Left colon (tissue), 2 donors: ENCODE measurements around the gene SERTM2. TPM values are rescaled to one million over a fixed set of nuclear protein-coding genes. Genes with fewer than 3 reads are reported as not detected.
"Not testable (repeated sequence)": the region's sequence is repeated elsewhere in the genome, so short reads cannot be mapped to it uniquely, and the experiment has no call there.

Source experiments
- ATAC-seq: fragments of 200-7000 bp; cut with Tn5 transposase; one replicate; pipeline ENCODE4 v1.9.1; 2020; ENCODE audit warnings: mild to moderate bottlenecking, moderate library complexity
- DNase-seq, 2 donors: peaks; one replicate each; pipeline ENCODE4 v3.0.0-alpha.2; 2020
- intact Hi-C, 2 donors: fragments of 100-400 bp; cut with DNase I in 1 of 2; cut with micrococcal nuclease in 1 of 2; formaldehyde crosslinking; loops; one replicate each; pipeline versions ENCODE4 v1.11.2 to v1.14.0; 2022; cut with DNase I, micrococcal nuclease
- total RNA-seq, 2 donors: library from RNA; stranded (reverse); fragmentation: NEBNext Ultra II Directional; extraction: Animal tissue kit (Norgen Biotek cat#: 25700); gene quantifications; one replicate each; pipeline ENCODE4 v1.2.1, GENCODE V29; 2021
- donor health status: DM: no; HTN: no; CAD: no.
- donor health status: DM: yes; HTN: yes; CAD: no.

The SERTM2 gene
- total RNA-seq, 2 donors from 2014 or later: 0.20 TPM; not detected in 1

DNA sequence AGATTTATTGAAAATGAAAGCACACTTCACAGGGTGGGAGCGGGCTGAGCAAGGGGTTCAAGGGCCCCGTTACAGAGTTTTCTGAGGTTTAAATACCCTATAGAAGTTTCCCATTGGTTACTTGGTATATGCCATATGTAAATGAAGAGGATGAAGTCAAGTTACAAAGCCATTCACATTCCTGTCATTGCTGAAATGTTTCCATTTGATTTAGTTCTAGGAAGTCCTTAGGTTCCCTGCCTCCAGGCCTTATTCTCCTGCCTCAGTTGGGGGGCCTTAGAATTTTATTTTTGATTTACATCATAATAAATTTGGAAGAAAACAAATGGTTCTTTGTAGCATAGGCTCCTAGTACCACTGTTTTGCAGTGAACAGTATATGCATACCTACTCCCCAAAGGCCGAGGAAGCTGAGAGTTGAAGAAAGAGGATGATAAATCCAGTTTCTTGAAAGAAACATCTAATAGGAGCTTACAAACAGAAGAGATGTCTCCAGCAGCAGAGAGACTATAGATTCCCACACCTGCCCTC lies 31.8 kb downstream of the SERTM2 start:
- DNase-seq (no peak), ATAC-seq (no peak)
- intact Hi-C loops: no loop called here

DNA sequence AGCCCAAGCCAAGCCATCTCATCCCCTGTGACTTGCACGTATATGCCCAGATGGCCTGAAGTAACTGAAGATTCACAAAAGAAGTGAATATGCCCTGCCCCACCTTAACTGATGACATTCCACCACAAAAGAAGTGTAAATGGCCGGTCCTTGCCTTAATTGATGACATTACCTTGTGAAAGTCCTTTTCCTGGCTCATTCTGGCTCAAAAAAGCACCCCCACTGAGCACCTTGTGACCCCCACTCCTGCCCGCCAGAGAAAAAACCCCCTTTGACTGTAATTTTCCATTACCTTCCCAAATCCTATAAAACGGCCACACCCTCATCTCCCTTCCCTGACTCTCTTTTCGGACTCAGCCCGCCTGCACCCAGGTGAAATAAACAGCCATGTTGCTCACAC lies 37.8 kb downstream of the SERTM2 start:
- ATAC-seq, intact Hi-C loops, DNase-seq: not testable (repeated sequence)

- intact Hi-C loops: no loop called here
- DNase-seq: no peak
Observed at GRCh38 chrX:111555406-111555958, 44.0 kb downstream of the SERTM2 start.

DNA sequence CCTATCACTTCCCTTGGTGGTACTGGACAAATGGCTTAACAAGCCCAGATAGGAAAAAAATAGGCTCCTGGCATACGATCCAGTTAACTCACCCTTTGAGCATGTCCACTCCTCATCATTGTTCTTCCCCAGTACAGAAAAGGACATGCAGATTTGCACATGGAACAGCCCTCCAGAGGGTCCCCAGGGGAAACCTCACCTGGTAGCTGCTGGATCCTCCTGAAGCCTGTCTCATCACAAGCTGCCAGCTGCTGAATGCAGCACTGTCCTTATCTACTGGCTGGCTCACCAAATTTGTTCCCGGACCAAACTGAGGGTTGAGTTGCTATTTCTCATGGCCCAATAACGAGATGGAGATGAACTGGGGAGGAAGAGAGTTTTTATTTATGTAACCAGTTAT lies 49.4 kb downstream of the SERTM2 start:
- ATAC-seq (no peak), DNase-seq (no peak)
- intact Hi-C loops: no loop called here

More at GRCh38 chrX:111555406-111555958, 44.0 kb downstream of the SERTM2 start:
- no peak for ATAC-seq

GRCh38 chrX:111561851-111562250 lies 50.4 kb downstream of the SERTM2 start:
- intact Hi-C loops: no loop called here
- DNase-seq: no peak
- no peak for ATAC-seq

DNA sequence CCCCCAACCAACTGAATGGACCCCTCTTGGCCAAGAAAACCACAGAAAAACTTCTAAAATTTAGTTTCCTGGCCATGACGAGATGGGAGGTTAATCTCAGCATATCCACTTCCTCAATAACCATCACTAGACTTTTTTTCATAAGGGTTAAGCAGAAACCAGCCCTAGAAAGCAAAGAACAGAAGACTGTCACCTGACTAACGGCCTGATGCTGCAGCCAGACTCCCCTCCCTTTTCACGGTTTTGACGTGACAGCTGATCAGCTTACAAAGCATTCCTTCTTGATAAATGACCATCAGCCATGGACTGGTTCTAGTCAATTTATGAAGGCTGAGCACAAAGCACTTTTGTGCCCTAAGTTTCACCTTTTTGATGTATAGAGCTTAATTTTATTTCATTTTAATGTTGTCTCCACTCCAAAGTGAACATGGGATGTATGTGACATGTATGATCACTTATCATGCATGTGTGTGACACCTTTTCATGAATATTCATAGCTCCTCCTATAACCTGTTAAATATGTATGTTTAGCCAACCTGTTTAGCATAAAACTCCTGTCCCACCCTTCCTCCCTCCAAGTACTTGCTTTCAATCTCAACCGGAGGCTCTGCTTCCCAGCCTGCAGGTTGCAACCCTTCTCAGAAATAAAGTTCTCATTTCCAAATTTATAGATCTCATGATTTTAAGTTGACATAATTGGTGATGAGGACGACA lies 56.3 kb downstream of the SERTM2 start:
- intact Hi-C loops: no loop called here
- ATAC-seq (no peak), DNase-seq (no peak)

DNA sequence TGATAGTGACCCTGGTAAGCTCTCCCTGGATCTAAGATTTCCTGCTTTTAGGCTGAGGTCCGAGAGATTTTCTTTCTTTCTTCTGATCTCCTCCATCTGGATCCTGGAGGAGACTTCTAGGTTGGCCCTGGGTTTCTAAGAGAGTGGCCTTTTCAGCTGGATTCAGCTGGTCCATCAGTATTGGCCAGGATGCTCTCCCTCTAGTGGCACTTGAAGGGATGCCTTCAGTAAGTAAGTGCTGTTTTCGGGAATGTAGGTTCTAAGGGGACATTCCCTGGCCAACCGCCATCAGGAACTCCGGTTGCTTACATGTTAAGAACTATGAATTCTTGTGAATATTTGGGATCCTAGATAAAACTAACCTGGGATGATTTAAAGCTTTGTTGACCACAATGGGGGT lies 56.9 kb downstream of the SERTM2 start:
- ATAC-seq: peak; percentile 26
- DNase-seq: no peak
- intact Hi-C loops: no loop called here

- intact Hi-C loops: no loop called here
- ATAC-seq (no peak), DNase-seq (no peak)
Observed at GRCh38 chrX:111568817-111569216, 57.4 kb downstream of the SERTM2 start.

Other genes starting within 250 kb of the SERTM2 start
- 1 to 10 TPM; 2.0 to 5.0 TPM for gene CAPN6, start 241.2 kb upstream of the SERTM2 start, total RNA-seq
- under 1 TPM in 1 of 2 donors, not detected in 1; 0.14 TPM for gene DCX, start 99.5 kb upstream of the SERTM2 start, total RNA-seq
- gene ALG13, start 169.5 kb downstream of the SERTM2 start, total RNA-seq: 10 to 100 TPM; 47.7 to 57.6 TPM